Thoracic aorta (tissue), 2 donors: Measurements from ENCODE around the gene NUP160. TPM values are rescaled to one million over a fixed set of nuclear protein-coding genes. Genes with fewer than 3 reads are reported as not detected.
"Not testable (repeated sequence)": the region's sequence is repeated elsewhere in the genome, so short reads cannot be mapped to it uniquely, and the experiment has no call there.

Source experiments
- ATAC-seq: fragments of 150-250 bp; one replicate; pipeline ENCODE4 v1.8.0; 2017; ENCODE audit warnings: low read depth; ENCODE audit not compliant: insufficient number of reproducible peaks, low FRiP score
- DNase-seq: peaks from one replicate; pipeline ENCODE4 v3.0.0-alpha.2; 2020; ENCODE audit warnings: low spot score
- H3K27ac ChIP-seq, 2 donors: fragments of 200-600 bp; sonication (generic); 1 replicate in 1 of 2; 2 replicates in 1 of 2; pipeline ENCODE4 v1.5.1; 2016; ENCODE audit warnings: mild to moderate bottlenecking in 2 of 2, moderate library complexity in 2 of 2
- H3K27me3 ChIP-seq: fragments of 200-600 bp; sonication (generic); replicated peaks from 2 replicates; pipeline ENCODE4 v1.6.0; 2016; ENCODE audit warnings: mild to moderate bottlenecking; ENCODE audit not compliant: insufficient read depth
- H3K36me3 ChIP-seq: fragments of 200-600 bp; sonication (generic); one replicate; pipeline ENCODE4 v1.5.1; 2016
- H3K4me1 ChIP-seq, 2 donors: fragments of 200-600 bp; sonication (generic); 1 replicate in 1 of 2; 2 replicates in 1 of 2; pipeline versions ENCODE4 v1.5.1 to v1.6.0; 2016; ENCODE audit warnings: low read depth in 2 of 2, mild to moderate bottlenecking in 1 of 2; ENCODE audit not compliant: control insufficient read depth in 1 of 2
- H3K4me3 ChIP-seq: fragments of 200-600 bp; sonication (generic); 2 replicates; pipeline ENCODE4 v1.5.1; 2016; ENCODE audit warnings: mild to moderate bottlenecking
- H3K9me3 ChIP-seq: fragments of 200-600 bp; sonication (generic); 2 replicates; pipeline ENCODE4 v1.5.1; 2016
- CTCF ChIP-seq: fragments of 200-600 bp; sonication (generic); IDR thresholded peaks from one replicate; pipeline ENCODE4 v1.5.1; 2019; ENCODE audit warnings: antibody characterized with exemption
- total RNA-seq, 2 donors: library from RNA; depleted of rRNA; stranded (reverse); fragments of >200 nt; gene quantifications; one replicate each; pipeline versions ENCODE4 v1.1.0 to v1.2.3, GENCODE V29; 2016

The NUP160 gene
- total RNA-seq, 2 donors from 2014 or later: 22.2 to 40.8 TPM

- Histone ChIP-seq H3K4me1 (peaks cover 18 to 26% of the 10 kb centered on the region in 2 donors), H3K36me3 (peaks cover 26% of the 10 kb centered on the region), H3K4me3 (peak overlapping the region; percentile 89), H3K27me3 (no peaks in the 10 kb centered on the region), H3K27ac (peak overlapping the region; percentile 0 to 98), H3K9me3 (no peaks in the 10 kb centered on the region)
- ATAC-seq: no peak
- no peak for DNase-seq
- no peak for TF ChIP-seq CTCF
Measured at GRCh38 chr11:47765086-47765485, 83.1 kb downstream of the NUP160 start.

DNA sequence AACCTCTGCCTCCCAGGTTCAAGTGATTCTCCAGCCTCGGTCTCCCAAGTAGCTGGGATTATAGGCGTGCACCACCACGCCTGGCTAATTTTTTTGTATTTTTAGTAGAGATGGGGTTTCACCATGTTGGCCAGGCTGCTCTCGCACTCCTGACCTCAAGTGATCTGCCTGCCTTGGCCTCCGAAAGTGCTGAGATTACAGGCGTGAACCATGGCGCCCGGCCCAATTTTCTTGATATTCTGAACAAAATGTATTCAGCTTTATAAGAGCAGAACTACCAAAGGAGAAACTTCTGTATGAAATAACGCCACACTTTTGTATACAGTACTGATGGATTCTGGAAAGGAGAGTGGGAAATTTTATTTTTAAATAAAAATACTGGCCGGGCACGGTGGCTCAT is 88.9 kb downstream of the NUP160 start:
- H3K27me3 ChIP-seq, DNase-seq, H3K27ac ChIP-seq, H3K9me3 ChIP-seq, H3K4me3 ChIP-seq, H3K4me1 ChIP-seq, ATAC-seq: not testable (repeated sequence)
- peaks cover 49% of the 10 kb centered on the region for H3K36me3 ChIP-seq

GRCh38 chr11:47756208-47756607 is 91.9 kb downstream of the NUP160 start:
- no peak for ATAC-seq
- H3K4me1 ChIP-seq: no peaks in the 10 kb centered on the region

GRCh38 chr11:47750725-47751124 is 97.4 kb downstream of the NUP160 start:
- ATAC-seq (no peak), DNase-seq (no peak)
- no peak overlapping the region for H3K27ac ChIP-seq
- no peaks in the 10 kb centered on the region for H3K9me3 ChIP-seq
- no peak for TF ChIP-seq CTCF
- H3K4me1 ChIP-seq: no peaks in the 10 kb centered on the region
- no peak overlapping the region for H3K4me3 ChIP-seq
- H3K36me3 ChIP-seq: peaks cover 71% of the 10 kb centered on the region
- H3K27me3 ChIP-seq: no peaks in the 10 kb centered on the region

More at GRCh38 chr11:47756208-47756607, 91.9 kb downstream of the NUP160 start:
- no peak overlapping the region for H3K4me3 ChIP-seq
- DNase-seq: no peak
- H3K9me3 ChIP-seq: no peaks in the 10 kb centered on the region
- no peaks in the 10 kb centered on the region for H3K27me3 ChIP-seq
- no peak overlapping the region for H3K27ac ChIP-seq
- TF ChIP-seq CTCF: no peak
- H3K36me3 ChIP-seq: peaks cover 59% of the 10 kb centered on the region

GRCh38 chr11:47742494-47742893 is 105.7 kb downstream of the NUP160 start:
- DNase-seq, H3K27me3 ChIP-seq, ATAC-seq, H3K4me3 ChIP-seq, H3K27ac ChIP-seq, H3K9me3 ChIP-seq, H3K4me1 ChIP-seq: not testable (repeated sequence)
- peaks cover 83% of the 10 kb centered on the region for H3K36me3 ChIP-seq

DNA sequence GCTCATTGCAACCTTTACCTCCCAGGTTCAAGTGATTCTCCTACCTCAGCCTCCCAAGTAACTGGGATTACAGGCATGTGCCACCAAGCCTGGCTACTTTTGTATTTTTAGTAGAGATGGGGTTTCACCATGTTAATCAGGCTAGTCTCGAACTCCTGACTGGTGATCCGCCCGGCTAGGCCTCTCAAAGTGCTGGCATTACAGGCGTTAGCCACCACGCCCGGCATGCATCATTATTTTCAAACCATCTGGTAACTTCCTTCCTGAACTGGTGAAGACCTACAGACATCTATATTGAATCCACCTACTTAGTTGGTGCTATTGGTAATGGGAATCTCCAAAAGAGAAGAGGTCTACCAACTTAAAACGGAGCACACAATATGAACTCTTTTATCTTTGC is 110.3 kb downstream of the NUP160 start:
- not testable (repeated sequence) for H3K27ac ChIP-seq, DNase-seq, H3K9me3 ChIP-seq, H3K4me3 ChIP-seq, ATAC-seq, H3K4me1 ChIP-seq, H3K27me3 ChIP-seq
- peaks cover 73% of the 10 kb centered on the region for H3K36me3 ChIP-seq

- no peak overlapping the region for H3K27ac ChIP-seq
- ATAC-seq: no peak
- no peak for TF ChIP-seq CTCF
- H3K9me3 ChIP-seq: no peaks in the 10 kb centered on the region
- H3K27me3 ChIP-seq: no peaks in the 10 kb centered on the region
- peaks cover 84% of the 10 kb centered on the region for H3K36me3 ChIP-seq
- H3K4me3 ChIP-seq: no peak overlapping the region
- no peaks in the 10 kb centered on the region for H3K4me1 ChIP-seq
- DNase-seq: no peak
Measured at GRCh38 chr11:47732271-47732670, 115.9 kb downstream of the NUP160 start.
